ENCODE results near the gene KCNJ11. TPM values are rescaled to one million over a fixed set of nuclear protein-coding genes. Genes with fewer than 3 reads are reported as not detected.
A peak's percentile ranks its signal among the peaks of the same experiment; 100 is the strongest.

Gene KCNJ11
- total and polyA plus RNA-seq, 2 of the 13 experiments (the other 11 are each of a cell fraction or from before 2014, with no cell fraction given): 0.38 to 1.6 TPM

- TF ChIP-seq, protein P1, sequence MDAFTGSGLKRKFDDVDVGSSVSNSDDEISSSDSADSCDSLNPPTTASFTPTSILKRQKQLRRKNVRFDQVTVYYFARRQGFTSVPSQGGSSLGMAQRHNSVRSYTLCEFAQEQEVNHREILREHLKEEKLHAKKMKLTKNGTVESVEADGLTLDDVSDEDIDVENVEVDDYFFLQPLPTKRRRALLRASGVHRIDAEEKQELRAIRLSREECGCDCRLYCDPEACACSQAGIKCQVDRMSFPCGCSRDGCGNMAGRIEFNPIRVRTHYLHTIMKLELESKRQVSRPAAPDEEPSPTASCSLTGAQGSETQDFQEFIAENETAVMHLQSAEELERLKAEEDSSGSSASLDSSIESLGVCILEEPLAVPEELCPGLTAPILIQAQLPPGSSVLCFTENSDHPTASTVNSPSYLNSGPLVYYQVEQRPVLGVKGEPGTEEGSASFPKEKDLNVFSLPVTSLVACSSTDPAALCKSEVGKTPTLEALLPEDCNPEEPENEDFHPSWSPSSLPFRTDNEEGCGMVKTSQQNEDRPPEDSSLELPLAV (CRISPR knock-in tag; conservative IDR thresholded peaks at IDR 0.05; ENCODE audit: low read depth): 0 out of 2 replicates have a peak, but pooled peaks have one; percentile 65
- TF ChIP-seq, protein P2, sequence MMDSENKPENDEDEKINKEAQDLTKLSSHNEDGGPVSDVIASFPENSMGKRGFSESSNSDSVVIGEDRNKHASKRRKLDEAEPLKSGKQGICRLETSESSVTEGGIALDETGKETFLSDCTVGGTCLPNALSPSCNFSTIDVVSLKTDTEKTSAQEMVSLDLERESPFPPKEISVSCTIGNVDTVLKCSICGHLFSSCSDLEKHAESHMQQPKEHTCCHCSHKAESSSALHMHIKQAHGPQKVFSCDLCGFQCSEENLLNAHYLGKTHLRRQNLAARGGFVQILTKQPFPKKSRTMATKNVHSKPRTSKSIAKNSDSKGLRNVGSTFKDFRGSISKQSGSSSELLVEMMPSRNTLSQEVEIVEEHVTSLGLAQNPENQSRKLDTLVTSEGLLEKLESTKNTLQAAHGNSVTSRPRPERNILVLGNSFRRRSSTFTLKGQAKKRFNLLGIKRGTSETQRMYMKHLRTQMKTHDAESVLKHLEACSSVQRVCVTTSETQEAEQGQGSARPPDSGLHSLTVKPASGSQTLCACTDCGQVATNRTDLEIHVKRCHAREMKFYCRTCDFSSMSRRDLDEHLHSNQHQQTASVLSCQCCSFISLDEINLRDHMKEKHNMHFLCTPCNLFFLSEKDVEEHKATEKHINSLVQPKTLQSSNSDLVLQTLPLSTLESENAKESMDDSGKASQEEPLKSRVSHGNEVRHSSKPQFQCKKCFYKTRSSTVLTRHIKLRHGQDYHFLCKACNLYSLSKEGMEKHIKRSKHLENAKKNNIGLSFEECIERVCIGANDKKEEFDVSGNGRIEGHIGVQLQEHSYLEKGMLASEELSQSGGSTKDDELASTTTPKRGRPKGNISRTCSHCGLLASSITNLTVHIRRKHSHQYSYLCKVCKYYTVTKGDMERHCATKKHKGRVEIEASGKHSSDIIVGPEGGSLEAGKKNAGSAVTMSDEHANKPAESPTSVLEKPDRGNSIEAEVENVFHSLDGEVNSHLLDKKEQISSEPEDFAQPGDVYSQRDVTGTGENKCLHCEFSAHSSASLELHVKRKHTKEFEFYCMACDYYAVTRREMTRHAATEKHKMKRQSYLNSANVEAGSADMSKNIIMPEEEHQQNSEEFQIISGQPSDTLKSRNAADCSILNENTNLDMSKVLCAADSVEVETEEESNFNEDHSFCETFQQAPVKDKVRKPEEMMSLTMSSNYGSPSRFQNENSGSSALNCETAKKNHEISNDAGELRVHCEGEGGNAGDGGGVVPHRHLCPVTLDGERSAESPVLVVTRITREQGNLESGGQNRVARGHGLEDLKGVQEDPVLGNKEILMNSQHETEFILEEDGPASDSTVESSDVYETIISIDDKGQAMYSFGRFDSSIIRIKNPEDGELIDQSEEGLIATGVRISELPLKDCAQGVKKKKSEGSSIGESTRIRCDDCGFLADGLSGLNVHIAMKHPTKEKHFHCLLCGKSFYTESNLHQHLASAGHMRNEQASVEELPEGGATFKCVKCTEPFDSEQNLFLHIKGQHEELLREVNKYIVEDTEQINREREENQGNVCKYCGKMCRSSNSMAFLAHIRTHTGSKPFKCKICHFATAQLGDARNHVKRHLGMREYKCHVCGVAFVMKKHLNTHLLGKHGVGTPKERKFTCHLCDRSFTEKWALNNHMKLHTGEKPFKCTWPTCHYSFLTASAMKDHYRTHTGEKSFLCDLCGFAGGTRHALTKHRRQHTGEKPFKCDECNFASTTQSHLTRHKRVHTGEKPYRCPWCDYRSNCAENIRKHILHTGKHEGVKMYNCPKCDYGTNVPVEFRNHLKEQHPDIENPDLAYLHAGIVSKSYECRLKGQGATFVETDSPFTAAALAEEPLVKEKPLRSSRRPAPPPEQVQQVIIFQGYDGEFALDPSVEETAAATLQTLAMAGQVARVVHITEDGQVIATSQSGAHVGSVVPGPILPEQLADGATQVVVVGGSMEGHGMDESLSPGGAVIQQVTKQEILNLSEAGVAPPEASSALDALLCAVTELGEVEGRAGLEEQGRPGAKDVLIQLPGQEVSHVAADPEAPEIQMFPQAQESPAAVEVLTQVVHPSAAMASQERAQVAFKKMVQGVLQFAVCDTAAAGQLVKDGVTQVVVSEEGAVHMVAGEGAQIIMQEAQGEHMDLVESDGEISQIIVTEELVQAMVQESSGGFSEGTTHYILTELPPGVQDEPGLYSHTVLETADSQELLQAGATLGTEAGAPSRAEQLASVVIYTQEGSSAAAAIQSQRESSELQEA (CRISPR knock-in tag; IDR thresholded peaks at IDR 0.05; ENCODE audit: not compliant biosample characterization): no peak
- no peak; the same call in 1 of the 2 replicates for TF ChIP-seq MEIS1 (CRISPR knock-in tag; IDR thresholded peaks at IDR 0.05; ENCODE audit: borderline replicate concordance)
- TF ChIP-seq ZNF3 (CRISPR knock-in tag; IDR thresholded peaks at IDR 0.05): no peak
- no peak for TF ChIP-seq ZKSCAN8 (CRISPR knock-in tag; IDR thresholded peaks at IDR 0.05; ENCODE audit: borderline replicate concordance)
- TF ChIP-seq IRF2 (CRISPR knock-in tag; IDR thresholded peaks at IDR 0.05): peak; percentile 86; the same call in 1 of the 2 replicates
- TF ChIP-seq, protein P3, sequence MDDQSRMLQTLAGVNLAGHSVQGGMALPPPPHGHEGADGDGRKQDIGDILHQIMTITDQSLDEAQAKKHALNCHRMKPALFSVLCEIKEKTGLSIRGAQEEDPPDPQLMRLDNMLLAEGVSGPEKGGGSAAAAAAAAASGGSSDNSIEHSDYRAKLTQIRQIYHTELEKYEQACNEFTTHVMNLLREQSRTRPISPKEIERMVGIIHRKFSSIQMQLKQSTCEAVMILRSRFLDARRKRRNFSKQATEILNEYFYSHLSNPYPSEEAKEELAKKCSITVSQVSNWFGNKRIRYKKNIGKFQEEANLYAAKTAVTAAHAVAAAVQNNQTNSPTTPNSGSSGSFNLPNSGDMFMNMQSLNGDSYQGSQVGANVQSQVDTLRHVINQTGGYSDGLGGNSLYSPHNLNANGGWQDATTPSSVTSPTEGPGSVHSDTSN (CRISPR knock-in tag; IDR thresholded peaks at IDR 0.05; ENCODE audit: borderline replicate concordance): no peak
- TF ChIP-seq NFKBIZ (CRISPR knock-in tag; IDR thresholded peaks at IDR 0.05): 0 out of 2 replicates have a peak, but pooled peaks have one; percentile 44
- no peak for TF ChIP-seq CEBPZ (IDR thresholded peaks at IDR 0.05; ENCODE audit: low read length)
- TF ChIP-seq SOX13 (IDR thresholded peaks at IDR 0.05): no peak
- peak in 1 of 2 experiments; percentile 56; a peak in 2 of 4 replicates for TF ChIP-seq SOX13 (CRISPR knock-in tag; conservative IDR thresholded peaks at IDR 0.05 in 1 of 2, IDR thresholded peaks at IDR 0.05 in 1 of 2)
- TF ChIP-seq YEATS2 (CRISPR knock-in tag; IDR thresholded peaks at IDR 0.05; ENCODE audit: borderline replicate concordance): peak; percentile 71; the same call in 1 of the 2 replicates
- peak; percentile 86; the same call in 1 of the 2 replicates for TF ChIP-seq ZSCAN31 (CRISPR knock-in tag; IDR thresholded peaks at IDR 0.05; ENCODE audit: low read depth)
Observed at GRCh38 chr11:17352950-17353820, 35.3 kb downstream of the KCNJ11 start (continued).
